Smooth muscle cell (in vitro differentiated cells): ENCODE measurements around the gene LTBP3. TPM values are rescaled to one million over a fixed set of nuclear protein-coding genes. Genes with fewer than 3 reads are reported as not detected.

Experiments
- DNase-seq: peaks from one replicate; lab custom pipeline; 2025; ENCODE audit not compliant: unreplicated experiment; lab: John Stamatoyannopoulos, UW
- H2AFZ ChIP-seq: fragments of 200-600 bp; sonication (generic); 2 replicates; pipeline ENCODE4 v1.6.0; 2016; ENCODE audit warnings: antibody characterized with exemption, low read depth, mild to moderate bottlenecking
- H3F3A ChIP-seq: fragments of 200-600 bp; sonication (generic); 2 replicates; pipeline ENCODE4 v1.6.0; 2017; ENCODE audit warnings: antibody characterized with exemption, low read depth
- H3K27ac ChIP-seq: fragments of 200-600 bp; sonication (generic); 2 replicates; pipeline ENCODE4 v1.5.1; 2016; ENCODE audit warnings: low read depth, mild to moderate bottlenecking
- H3K27me3 ChIP-seq: fragments of 200-600 bp; sonication (generic); 2 replicates; pipeline ENCODE4 v1.6.1; 2016; ENCODE audit warnings: low read depth, mild to moderate bottlenecking
- H3K36me3 ChIP-seq: fragments of 200-600 bp; sonication (generic); 2 replicates; pipeline ENCODE4 v1.5.1; 2016; ENCODE audit warnings: low read depth
- H3K4me1 ChIP-seq: fragments of 200-600 bp; sonication (generic); 2 replicates; pipeline ENCODE4 v1.5.1; 2016; ENCODE audit warnings: low read depth
- H3K4me2 ChIP-seq: fragments of 200-600 bp; sonication (generic); 2 replicates; pipeline ENCODE4 v1.6.0; 2016; ENCODE audit warnings: mild to moderate bottlenecking
- H3K4me3 ChIP-seq: fragments of 200-600 bp; sonication (generic); 2 replicates; pipeline ENCODE4 v1.5.1; 2016; ENCODE audit warnings: mild to moderate bottlenecking
- H3K79me2 ChIP-seq: fragments of 200-600 bp; sonication (generic); 2 replicates; pipeline ENCODE4 v1.6.0; 2016; ENCODE audit warnings: low read depth, mild to moderate bottlenecking
- H3K9ac ChIP-seq: fragments of 200-600 bp; sonication (generic); 2 replicates; pipeline ENCODE4 v1.6.0; 2016; ENCODE audit warnings: low read depth
- H3K9me3 ChIP-seq: fragments of 200-600 bp; sonication (generic); replicated peaks from 2 replicates; pipeline ENCODE4 v1.5.1; 2016; ENCODE audit warnings: low read depth
- H4K20me1 ChIP-seq: fragments of 200-600 bp; sonication (generic); 2 replicates; pipeline ENCODE4 v1.6.0; 2016; ENCODE audit warnings: low read depth
- WGBS: methylation state at CpG from one replicate; pipeline ENCODE4 v1.1.7; 2016; ENCODE audit warnings: low lambda C conversion rate; 5-methylcytosine and 5-hydroxymethylcytosine counted together
- polyA plus RNA-seq: library from polyadenylated mRNA; unstranded; fragments of >200 nt; fragmentation: Nextera tagmentation; extraction: Ambion mirVana; gene quantifications from 2 replicates; pipeline ENCODE4 v1.2.1, GENCODE V29; 2016
- total RNA-seq: library from RNA; depleted of rRNA; stranded (reverse); fragments of >200 nt; gene quantifications from 2 replicates; pipeline ENCODE4 v1.2.3, GENCODE V29; 2014
- TF ChIP-seq, protein P1 (sequence below): fragments of 200-600 bp; sonication (generic); IDR thresholded peaks from 2 replicates; pipeline ENCODE4 v1.5.1; 2017; ENCODE audit warnings: borderline replicate concordance, mild to moderate bottlenecking, antibody characterized with exemption; ENCODE audit not compliant: insufficient read depth, poor library complexity, severe bottlenecking

LTBP3 gene
- total and polyA plus RNA-seq, 2 experiments from 2014 or later = 33.6 to 46.4 TPM

- Histone ChIP-seq H3K4me2 (peak overlapping the region; percentile 61), H3K4me1 (no peaks in the 10 kb centered on the region), H3K27me3 (no peaks in the 10 kb centered on the region), H3K36me3 (no peaks in the 10 kb centered on the region), H3K9me3 (no peaks in the 10 kb centered on the region), H3K9ac (no peak overlapping the region), H2AFZ (no peak overlapping the region), H3K79me2 (no peaks in the 10 kb centered on the region), H4K20me1 (no peaks in the 10 kb centered on the region), H3K4me3 (peak overlapping the region; percentile 34), H3F3A (peaks cover 5% of the 10 kb centered on the region), H3K27ac (no peak overlapping the region)
- TF ChIP-seq, protein P1, sequence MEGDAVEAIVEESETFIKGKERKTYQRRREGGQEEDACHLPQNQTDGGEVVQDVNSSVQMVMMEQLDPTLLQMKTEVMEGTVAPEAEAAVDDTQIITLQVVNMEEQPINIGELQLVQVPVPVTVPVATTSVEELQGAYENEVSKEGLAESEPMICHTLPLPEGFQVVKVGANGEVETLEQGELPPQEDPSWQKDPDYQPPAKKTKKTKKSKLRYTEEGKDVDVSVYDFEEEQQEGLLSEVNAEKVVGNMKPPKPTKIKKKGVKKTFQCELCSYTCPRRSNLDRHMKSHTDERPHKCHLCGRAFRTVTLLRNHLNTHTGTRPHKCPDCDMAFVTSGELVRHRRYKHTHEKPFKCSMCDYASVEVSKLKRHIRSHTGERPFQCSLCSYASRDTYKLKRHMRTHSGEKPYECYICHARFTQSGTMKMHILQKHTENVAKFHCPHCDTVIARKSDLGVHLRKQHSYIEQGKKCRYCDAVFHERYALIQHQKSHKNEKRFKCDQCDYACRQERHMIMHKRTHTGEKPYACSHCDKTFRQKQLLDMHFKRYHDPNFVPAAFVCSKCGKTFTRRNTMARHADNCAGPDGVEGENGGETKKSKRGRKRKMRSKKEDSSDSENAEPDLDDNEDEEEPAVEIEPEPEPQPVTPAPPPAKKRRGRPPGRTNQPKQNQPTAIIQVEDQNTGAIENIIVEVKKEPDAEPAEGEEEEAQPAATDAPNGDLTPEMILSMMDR = no peak
- 22% methylated on average over 52 of the region's 64 CpGs for WGBS
- no peak for DNase-seq
Observed at GRCh38 chr11:65546217-65546958, 11.8 kb downstream of the LTBP3 start.

DNA sequence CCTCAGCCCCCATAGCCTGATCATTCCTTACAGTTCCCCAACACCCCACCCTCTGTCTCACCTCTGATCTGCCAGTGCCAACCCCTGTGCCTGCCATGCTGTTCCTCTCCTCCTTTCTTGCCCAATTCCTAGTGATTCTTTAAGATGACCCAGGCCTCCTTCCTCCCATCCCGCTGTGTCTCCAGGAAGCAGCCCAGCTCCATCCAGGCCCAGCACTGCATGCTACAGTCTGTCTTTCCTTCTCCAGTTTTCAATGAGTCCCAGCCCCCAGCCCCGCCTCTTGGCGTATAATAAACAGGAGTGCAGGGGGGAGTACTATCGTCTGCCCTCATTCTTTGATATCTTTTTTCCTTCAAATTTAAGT lies 12.3 kb downstream of the LTBP3 start:
- Histone ChIP-seq H3K9me3 (no peaks in the 10 kb centered on the region), H3K9ac (no peak overlapping the region), H3K4me3 (peak overlapping the region; percentile 34), H3F3A (peaks cover 5% of the 10 kb centered on the region), H3K27me3 (no peaks in the 10 kb centered on the region), H2AFZ (no peak overlapping the region), H3K36me3 (no peaks in the 10 kb centered on the region), H3K4me1 (no peaks in the 10 kb centered on the region), H3K27ac (no peak overlapping the region), H3K79me2 (no peaks in the 10 kb centered on the region), H3K4me2 (peak overlapping the region; percentile 61), H4K20me1 (no peaks in the 10 kb centered on the region)
- TF ChIP-seq, protein P1 = no peak
- WGBS = 75% methylated on average over 4 of the region's 4 CpGs
- no peak for DNase-seq

GRCh38 chr11:65542738-65543390 lies 15.3 kb downstream of the LTBP3 start:
- no peak overlapping the region for H2AFZ ChIP-seq
- H3K27me3 ChIP-seq = no peaks in the 10 kb centered on the region
- DNase-seq = no peak
- peaks cover 20% of the 10 kb centered on the region for H4K20me1 ChIP-seq
- H3K9ac ChIP-seq = no peak overlapping the region
- H3K4me1 ChIP-seq = peaks cover 11% of the 10 kb centered on the region
- H3K4me3 ChIP-seq = no peak overlapping the region
- no peaks in the 10 kb centered on the region for H3K79me2 ChIP-seq
- peaks cover 14% of the 10 kb centered on the region for H3F3A ChIP-seq
- H3K36me3 ChIP-seq = no peaks in the 10 kb centered on the region
- no peak overlapping the region for H3K4me2 ChIP-seq
- 93% methylated on average over 3 of the region's 3 CpGs for WGBS
- TF ChIP-seq, protein P1 = no peak
- no peak overlapping the region for H3K27ac ChIP-seq
- no peaks in the 10 kb centered on the region for H3K9me3 ChIP-seq
